ENCODE results near the gene WHRN. TPM values are rescaled to one million over a fixed set of nuclear protein-coding genes. Genes with fewer than 3 reads are reported as not detected.

Gene WHRN
- total and polyA plus RNA-seq, 9 of the 15 experiments (the other 6 are each of a cell fraction or from before 2014, with no cell fraction given) = 0.31 to 14.1 (median 3.0) TPM

- TF ChIP-seq ARID1B (IDR thresholded peaks at IDR 0.05) (no peak), FOXA1 (IDR thresholded peaks at IDR 0.05; ENCODE audit: borderline replicate concordance) (no peak), RUNX1 (IDR thresholded peaks at IDR 0.05; ENCODE audit: low read depth) (no peak), RBM14 (IDR thresholded peaks at IDR 0.05; ENCODE audit: borderline replicate concordance, insufficient read depth, low read depth, low read length) (no peak), HEY1 (CRISPR knock-in tag; IDR thresholded peaks at IDR 0.05; ENCODE audit: borderline replicate concordance) (no peak), RBM22 (IDR thresholded peaks at IDR 0.05; ENCODE audit: low read depth, low read length, poor library complexity, severe bottlenecking) (no peak), ZNF143 (CRISPR knock-in tag; IDR thresholded peaks at IDR 0.05) (no peak), GTF2F1 (IDR thresholded peaks at IDR 0.05; ENCODE audit: low read depth, low read length) (no peak)
- Histone ChIP-seq H2AFZ (ENCODE audit: low read depth, low read length) (no peak overlapping the region), H3K9me1 (ENCODE audit: control insufficient read depth, insufficient read depth, low read length) (no peaks in the 10 kb centered on the region), H3K4me1 (replicated peaks in 1 of 2; ENCODE audit: control insufficient read depth in 2 of 2, insufficient read depth in 2 of 2, low read length in 2 of 2) (peaks cover 0 to 17% of the 10 kb centered on the region in 2 experiments; a peak in 2 of 5 replicates), H3K36me3 (ENCODE audit: control insufficient read depth, insufficient read depth, low read length) (no peaks in the 10 kb centered on the region), H3K4me2 (ENCODE audit: insufficient read depth, low read length) (no peak overlapping the region), H3K4me3 (no peak overlapping the region), H3K79me2 (ENCODE audit: control insufficient read depth, insufficient read depth, low read length) (no peaks in the 10 kb centered on the region), H3K27ac (ENCODE audit: extremely low read depth, low read depth, low read length) (no peak overlapping the region), H3K9me3 (replicated peaks; ENCODE audit: control insufficient read depth, insufficient read depth, low read depth, low read length) (no peaks in the 10 kb centered on the region), H3K27me3 (ENCODE audit: control insufficient read depth in 2 of 2, insufficient read depth in 2 of 2, low read length in 2 of 2) (no peaks in the 10 kb centered on the region), H4K20me1 (replicated peaks; ENCODE audit: control insufficient read depth, insufficient read depth, low read length) (no peaks in the 10 kb centered on the region; the same call in 1 of the 2 replicates), H3K9ac (ENCODE audit: insufficient read depth in 1 of 2, low read depth in 2 of 2, low read length in 2 of 2) (no peak overlapping the region)
- in situ Hi-C loops (cut with MboI) (no loop called here), intact Hi-C loops (cut with micrococcal nuclease) (no loop called here)
- CTCF ChIA-PET (ENCODE audit: low intra/inter-chr PET ratio) = no interaction called here
- FAIRE-seq = no peak
- no peak for ATAC-seq
- 85% methylated on average over 4 of the region's 6 CpGs for WGBS (ENCODE audit: insufficient coverage, low coverage, missing lambda C conversion rate)
- BruUV-seq (replicated peaks) = no TSS peak
- POLR2A ChIA-PET = interaction anchor here (0.6 to 1.0 kb wide), 2 partner anchors 13 to 143 kb away, joined by 3 to 4 read pairs; no protein-coding TSS in a partner anchor
- no peak for DNase-seq (ENCODE audit: extremely low read depth in 1 of 4, low spot score in 3 of 4)
Measured at GRCh38 chr9:114370251-114370967, 134.9 kb downstream of the WHRN start.

Measured in K562 (cell line).